Measurements from ENCODE around the gene SLC24A1.

SLC24A1 gene

GRCh38 chr15:65688462-65688861 is 66.7 kb downstream of the SLC24A1 start:
- H3K4me3 ChIP-seq (ENCODE audit: low read depth, low read length), result no peak overlapping the region
- no peak for TF ChIP-seq CTCF (IDR thresholded peaks at IDR 0.05; ENCODE audit: borderline replicate concordance, insufficient read depth, low read depth, low read length)

- H3K4me3 ChIP-seq (ENCODE audit: low read depth, low read length), result no peak overlapping the region
- TF ChIP-seq CTCF (IDR thresholded peaks at IDR 0.05; ENCODE audit: borderline replicate concordance, insufficient read depth, low read depth, low read length), result no peak
Observed at GRCh38 chr15:65690173-65690572, 68.4 kb downstream of the SLC24A1 start.

GRCh38 chr15:65690778-65691177 is 69.0 kb downstream of the SLC24A1 start:
- H3K4me3 ChIP-seq (ENCODE audit: low read depth, low read length), result no peak overlapping the region
- TF ChIP-seq CTCF (IDR thresholded peaks at IDR 0.05; ENCODE audit: borderline replicate concordance, insufficient read depth, low read depth, low read length), result no peak

DNA sequence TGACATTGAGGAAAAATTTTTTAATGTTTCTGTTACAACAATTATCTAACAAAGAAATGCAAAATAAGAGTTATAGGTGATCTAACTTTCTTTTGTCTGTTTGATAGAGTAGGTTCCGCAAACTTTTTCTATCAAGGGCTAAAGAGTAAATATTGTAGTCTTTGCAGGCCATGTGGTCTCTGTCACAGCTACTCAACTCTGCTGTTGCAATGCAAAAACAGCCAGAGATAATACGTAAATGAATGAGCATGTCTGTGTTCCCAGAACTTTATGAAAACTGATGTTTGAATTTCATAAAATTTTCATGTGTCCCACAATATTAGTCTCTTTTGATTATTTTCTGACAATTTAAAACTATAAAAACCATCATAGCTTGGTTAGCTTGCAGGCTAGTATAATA is 73.3 kb downstream of the SLC24A1 start:
- H3K4me3 ChIP-seq (ENCODE audit: low read depth, low read length), result no peak overlapping the region
- no peak for TF ChIP-seq CTCF (IDR thresholded peaks at IDR 0.05; ENCODE audit: borderline replicate concordance, insufficient read depth, low read depth, low read length)

All from GM12875 (cell line).